Esophagus muscularis mucosa (tissue), 3 donors: ENCODE results near the gene TPM3.

Source experiments
- CTCF ChIP-seq, 3 experiments: fragments of 200-600 bp in 2 of 3; fragments of 450-650 bp in 1 of 3; sonication (generic) in 2 of 3; IDR thresholded peaks; one replicate each; pipeline ENCODE4 v1.5.1; 2017 to 2019; ENCODE audit warnings: antibody characterized with exemption in 3 of 3, mild to moderate bottlenecking in 2 of 3, moderate library complexity in 1 of 3
- EP300 ChIP-seq: sonication (generic); formaldehyde crosslinking; IDR thresholded peaks from one replicate; pipeline ENCODE4 v1.6.1; 2017; ENCODE audit warnings: antibody characterized with exemption

- TF ChIP-seq CTCF (IDR thresholded peaks at IDR 0.05), result peak in 2 of 3 experiments; percentile 19 to 35
- no peak for TF ChIP-seq EP300
Observed at GRCh38 chr1:154186177-154186576, 5.7 kb downstream of the TPM3 start.
